Kidney (tissue), 14 donors: ENCODE data around the gene MLANA. TPM values are rescaled to one million over a fixed set of nuclear protein-coding genes. Genes with fewer than 3 reads are reported as not detected.

Experiments
- DNase-seq, 5 donors: peaks; one replicate each; pipeline ENCODE4 v3.0.0-alpha.2; 2013 to 2020
- FAIRE-seq: peaks from 2 replicates; lab custom pipeline; 2012; peaks lifted over from hg19 to GRCh38; lab: Jason Lieb, UNC
- H3K27ac ChIP-seq, 2 donors: one replicate each; pipeline ENCODE4 v1.7.0; 2013; ENCODE audit warnings: low read depth in 2 of 2, low read length in 2 of 2, inconsistent platforms in 1 of 2
- H3K27me3 ChIP-seq: one replicate; pipeline ENCODE4 v1.7.1; 2013; ENCODE audit warnings: low read length, inconsistent platforms; ENCODE audit not compliant: control insufficient read depth, insufficient read depth
- H3K36me3 ChIP-seq, 3 donors: one replicate each; pipeline versions ENCODE4 v1.7.0 to v1.7.1; 2013; ENCODE audit warnings: low read length in 3 of 3, control low read depth in 1 of 3, inconsistent platforms in 1 of 3; ENCODE audit not compliant: insufficient read depth in 3 of 3, control insufficient read depth in 2 of 3
- H3K4me1 ChIP-seq, 3 donors: one replicate each; pipeline versions ENCODE4 v1.7.0 to v1.7.1; 2013; ENCODE audit warnings: low read length in 3 of 3, inconsistent platforms in 1 of 3, low read depth in 1 of 3; ENCODE audit not compliant: control insufficient read depth in 2 of 3, insufficient read depth in 2 of 3
- H3K4me3 ChIP-seq, 3 donors: one replicate each; pipeline versions ENCODE4 v1.7.0 to v1.8.1; 2013; ENCODE audit warnings: low read length in 3 of 3, control low read depth in 1 of 3, inconsistent platforms in 1 of 3
- H3K9ac ChIP-seq, 3 donors: one replicate each; pipeline versions ENCODE4 v1.7.0 to v1.7.1; 2013; ENCODE audit warnings: low read length in 3 of 3, control low read depth in 1 of 3, inconsistent platforms in 1 of 3
- H3K9me3 ChIP-seq, 3 donors: one replicate each; pipeline versions ENCODE4 v1.7.0 to v1.7.1; 2013; ENCODE audit warnings: low read length in 3 of 3, control low read depth in 1 of 3, inconsistent platforms in 1 of 3; ENCODE audit not compliant: control insufficient read depth in 2 of 3, insufficient read depth in 1 of 3
- CTCF ChIP-seq: IDR thresholded peaks from 3 replicates; pipeline ENCODE4 v1.5.1; 2012; ENCODE audit warnings: mild to moderate bottlenecking, moderate library complexity, borderline replicate concordance; ENCODE audit not compliant: insufficient read depth; ENCODE audit errors: extremely low read depth
- intact Hi-C: fragments of 100-400 bp; cut with DNase I; formaldehyde crosslinking; loops from one replicate; pipeline ENCODE4 v1.11.1; 2022
- polyA plus RNA-seq: library from polyadenylated mRNA; stranded (reverse); fragments of 350-450 nt; fragmentation: Illumina TruSeq; extraction: RNeasy Lipid Tissue Mini Kit (QIAGEN cat#74804); gene quantifications from one replicate; pipeline ENCODE4 v1.2.3, GENCODE V29; 2014; ENCODE audit warnings: low read depth, low replicate concordance; ENCODE audit not compliant: insufficient read depth
- total RNA-seq: library from RNA; stranded (reverse); fragmentation: NEBNext Ultra II Directional; extraction: Animal tissue kit (Norgen Biotek cat#: 25700); gene quantifications from one replicate; pipeline ENCODE4 v1.2.1, GENCODE V29; 2021
- donor health status: control.
- donor health status: control.
- donor health status: control.
- donor health status: control.
- donor health status: control.
- donor health status: DM: yes; HTN: yes; CAD: no.
- donor health status: Normal renal cell carcinoma (clear cell type).

The MLANA gene
- total and polyA plus RNA-seq, 2 donors from 2014 or later = not detected

- Histone ChIP-seq H3K4me3 (no peak overlapping the region), H3K36me3 (no peaks in the 10 kb centered on the region), H3K27me3 (no peaks in the 10 kb centered on the region), H3K27ac (no peak overlapping the region), H3K4me1 (peaks cover 0 to 3% (median 0%) of the 10 kb centered on the region in 3 donors), H3K9me3 (no peaks in the 10 kb centered on the region), H3K9ac (no peak overlapping the region)
- FAIRE-seq = no peak
- TF ChIP-seq CTCF = no peak
- intact Hi-C loops = loop anchor here (5.0 kb wide), 1 partner anchor 169 kb away; no protein-coding TSS in a partner anchor
- DNase-seq = no peak
These were observed 3.0 kb downstream of the MLANA start for GRCh38 chr9:5893591-5894236.

DNA sequence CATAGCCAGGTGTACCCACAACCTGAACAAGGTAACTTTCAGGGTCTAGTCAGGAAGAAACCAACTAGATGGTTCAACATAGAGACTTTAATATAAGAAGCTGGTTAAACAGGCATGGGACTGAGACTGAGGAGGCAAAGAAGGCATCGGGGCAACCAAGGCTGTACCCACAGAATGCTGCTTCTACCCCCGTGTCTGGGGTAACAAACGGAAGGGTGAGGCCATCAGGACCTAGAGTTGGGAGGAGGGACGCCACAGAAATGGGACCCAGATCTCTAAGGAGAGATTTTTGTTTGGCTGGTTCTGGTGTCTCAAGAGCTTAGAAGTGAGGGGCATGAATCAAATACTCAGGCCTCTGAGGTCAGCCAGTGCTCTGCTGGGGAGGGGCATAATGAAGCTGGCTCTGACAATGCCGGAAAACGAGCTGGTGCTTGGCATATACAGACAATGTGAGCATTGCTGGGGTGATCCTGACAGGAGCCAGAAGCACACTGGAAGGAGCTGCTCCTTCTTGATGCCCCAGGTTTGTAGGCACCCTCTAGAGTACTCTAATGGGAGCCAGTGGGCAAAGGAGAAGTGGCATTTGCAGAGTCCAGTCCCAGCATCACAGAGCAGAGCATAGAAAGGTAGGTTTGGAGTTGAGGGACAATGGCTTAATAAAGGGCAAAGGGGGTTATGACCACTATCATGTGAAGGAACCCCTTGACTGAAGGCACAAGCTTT is 3.7 kb downstream of the MLANA start:
- Histone ChIP-seq H3K27ac (no peak overlapping the region), H3K4me3 (no peak overlapping the region), H3K36me3 (no peaks in the 10 kb centered on the region), H3K9ac (no peak overlapping the region), H3K4me1 (peaks cover 0 to 3% (median 0%) of the 10 kb centered on the region in 3 donors), H3K27me3 (no peaks in the 10 kb centered on the region), H3K9me3 (no peaks in the 10 kb centered on the region)
- DNase-seq (no peak), FAIRE-seq (no peak)
- TF ChIP-seq CTCF = no peak
- intact Hi-C loops = loop anchor here (5.0 kb wide), 1 partner anchor 168 kb away; no protein-coding TSS in a partner anchor

- Histone ChIP-seq H3K27ac (peak overlapping the region in 1 of 2 donors; percentile 68), H3K9me3 (no peaks in the 10 kb centered on the region), H3K4me1 (peaks cover 0 to 7% (median 5%) of the 10 kb centered on the region in 3 donors), H3K9ac (no peak overlapping the region), H3K4me3 (no peak overlapping the region), H3K36me3 (no peaks in the 10 kb centered on the region), H3K27me3 (no peaks in the 10 kb centered on the region)
- no peak for FAIRE-seq
- intact Hi-C loops = no loop called here
- no peak for DNase-seq
- no peak for TF ChIP-seq CTCF
These were observed 5.1 kb downstream of the MLANA start for GRCh38 chr9:5895782-5896181.
